ENCODE measurements around the gene EFNA4.

Gene EFNA4

GRCh38 chr1:155052439-155053395 lies 10.8 kb upstream of the EFNA4 start:
- peak; percentile 21 for DNase-seq

- DNase-seq, result no peak
Measured at GRCh38 chr1:155053531-155054105, 9.9 kb upstream of the EFNA4 start.

- DNase-seq, result no peak
Measured at GRCh38 chr1:155057104-155057503, 6.4 kb upstream of the EFNA4 start.

- no peak for DNase-seq
Measured at GRCh38 chr1:155057788-155058211, 5.7 kb upstream of the EFNA4 start.

- no peak for DNase-seq
Measured at GRCh38 chr1:155060736-155061135, 2.8 kb upstream of the EFNA4 start.

- DNase-seq, result peak; percentile 93
Measured at GRCh38 chr1:155061381-155062150, 2.0 kb upstream of the EFNA4 start.

GRCh38 chr1:155062151-155062686 lies 1.3 kb upstream of the EFNA4 start:
- DNase-seq, result no peak

- DNase-seq, result peak; percentile 80
Measured at GRCh38 chr1:155062702-155063411, 683 bp upstream of the EFNA4 start.

- DNase-seq, result no peak
Measured at GRCh38 chr1:155064111-155064831, 731 bp downstream of the EFNA4 start.

- no peak for DNase-seq
Measured at GRCh38 chr1:155064832-155065429, 1.4 kb downstream of the EFNA4 start.

GRCh38 chr1:155066777-155067176 lies 3.2 kb downstream of the EFNA4 start:
- no peak for DNase-seq

GRCh38 chr1:155068599-155068998 lies 5.1 kb downstream of the EFNA4 start:
- DNase-seq, result no peak

- no peak for DNase-seq
Measured at GRCh38 chr1:155069551-155070157, 6.1 kb downstream of the EFNA4 start.

GRCh38 chr1:155070158-155070621 lies 6.7 kb downstream of the EFNA4 start:
- no peak for DNase-seq

GRCh38 chr1:155070721-155071569 lies 7.4 kb downstream of the EFNA4 start:
- peak; percentile 84 for DNase-seq

GRCh38 chr1:155071701-155072100 lies 8.2 kb downstream of the EFNA4 start:
- DNase-seq, result no peak

GRCh38 chr1:155072531-155073289 lies 9.2 kb downstream of the EFNA4 start:
- DNase-seq, result no peak

GRCh38 chr1:155073377-155074242 lies 10.1 kb downstream of the EFNA4 start:
- DNase-seq, result no peak
